Measurements from ENCODE around the gene CBX6. TPM values are rescaled to one million over a fixed set of nuclear protein-coding genes. Genes with fewer than 3 reads are reported as not detected.
A peak's percentile ranks its signal among the peaks of the same experiment; 100 is the strongest.

The CBX6 gene
- total RNA-seq, 2 experiments from 2014 or later = 66.0 to 66.4 TPM

GRCh38 chr22:38882972-38883622, 11.1 kb upstream of the CBX6 start:
- no peak for ATAC-seq (ENCODE audit: low read depth)
- H3K4me3 Mint-ChIP-seq = no peak overlapping the region
- POLR2A ChIA-PET = no interaction called here
- no peak for DNase-seq
- H3K4me1 Mint-ChIP-seq = peaks cover 5% of the 10 kb centered on the region
- H3K9me3 Mint-ChIP-seq = no peaks in the 10 kb centered on the region
- peaks cover 13% of the 10 kb centered on the region for H3K27me3 Mint-ChIP-seq
- no peak overlapping the region for H3K27ac Mint-ChIP-seq
- no peaks in the 10 kb centered on the region for H3K36me3 Mint-ChIP-seq

DNA sequence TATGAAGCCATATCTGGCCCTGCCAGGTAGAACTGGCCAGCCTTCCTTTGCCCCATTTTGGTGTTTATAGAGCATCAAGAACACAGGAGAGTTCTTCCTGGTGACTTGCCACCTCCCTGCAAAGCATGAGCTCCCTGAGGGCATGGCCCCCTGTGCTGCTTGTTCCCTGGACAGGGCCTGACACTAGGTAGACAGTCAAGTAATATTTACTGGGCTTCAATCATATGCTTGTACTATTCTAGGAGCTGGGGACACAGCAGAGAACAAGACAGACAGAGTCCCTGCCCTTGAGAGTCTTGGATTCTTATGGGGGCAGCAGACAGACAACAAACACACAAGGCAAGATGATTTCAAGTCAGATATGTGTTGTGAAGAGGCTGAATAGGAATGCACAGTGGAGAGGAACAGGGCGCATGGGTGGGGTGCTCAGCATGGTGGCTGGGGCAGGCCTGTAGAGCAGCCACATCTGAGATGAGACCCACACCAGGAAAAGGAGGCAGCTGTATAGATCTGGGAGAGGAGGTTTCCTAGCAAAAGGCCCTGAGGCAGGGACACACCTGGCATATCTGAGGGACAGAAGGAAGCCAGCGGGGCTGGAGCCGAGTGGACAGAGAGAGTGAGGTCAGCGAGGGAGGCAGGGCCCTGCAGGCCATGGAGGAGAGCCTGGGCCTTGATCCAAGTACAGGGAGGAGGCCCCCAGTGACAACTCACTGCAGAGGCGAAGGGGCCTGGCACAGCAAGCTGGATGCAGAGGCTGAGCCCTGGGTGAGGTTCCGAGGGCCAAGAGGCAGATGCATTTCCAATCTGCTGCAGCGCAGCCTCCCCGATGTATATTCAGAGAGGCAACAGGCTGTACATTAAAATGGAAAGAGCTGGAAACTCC, 10.2 kb upstream of the CBX6 start:
- ATAC-seq (ENCODE audit: low read depth) (no peak), DNase-seq (no peak)
- Mint-ChIP-seq H3K4me3 (no peak overlapping the region), H3K4me1 (peaks cover 5% of the 10 kb centered on the region), H3K36me3 (no peaks in the 10 kb centered on the region), H3K9me3 (no peaks in the 10 kb centered on the region), H3K27ac (no peak overlapping the region), H3K27me3 (peaks cover 13% of the 10 kb centered on the region)
- POLR2A ChIA-PET = no interaction called here

GRCh38 chr22:38881464-38881871, 9.5 kb upstream of the CBX6 start:
- Mint-ChIP-seq H3K36me3 (no peaks in the 10 kb centered on the region), H3K27ac (no peak overlapping the region), H3K4me3 (no peak overlapping the region), H3K4me1 (peaks cover 5% of the 10 kb centered on the region), H3K9me3 (no peaks in the 10 kb centered on the region), H3K27me3 (peaks cover 15% of the 10 kb centered on the region)
- DNase-seq (no peak), ATAC-seq (ENCODE audit: low read depth) (no peak)
- POLR2A ChIA-PET = no interaction called here

- POLR2A ChIA-PET = interaction anchor here (1.1 kb wide), 1 partner anchor 10 kb away, joined by 3 read pairs; no protein-coding TSS in a partner anchor
- H3K9me3 Mint-ChIP-seq = no peaks in the 10 kb centered on the region
- H3K27ac Mint-ChIP-seq = no peak overlapping the region
- ATAC-seq (ENCODE audit: low read depth) (no peak), DNase-seq (no peak)
- H3K27me3 Mint-ChIP-seq = peaks cover 17% of the 10 kb centered on the region
- H3K4me1 Mint-ChIP-seq = peaks cover 7% of the 10 kb centered on the region
- H3K36me3 Mint-ChIP-seq = no peaks in the 10 kb centered on the region
- no peak overlapping the region for H3K4me3 Mint-ChIP-seq
These were observed 7.9 kb upstream of the CBX6 start for GRCh38 chr22:38879961-38880360.

DNA sequence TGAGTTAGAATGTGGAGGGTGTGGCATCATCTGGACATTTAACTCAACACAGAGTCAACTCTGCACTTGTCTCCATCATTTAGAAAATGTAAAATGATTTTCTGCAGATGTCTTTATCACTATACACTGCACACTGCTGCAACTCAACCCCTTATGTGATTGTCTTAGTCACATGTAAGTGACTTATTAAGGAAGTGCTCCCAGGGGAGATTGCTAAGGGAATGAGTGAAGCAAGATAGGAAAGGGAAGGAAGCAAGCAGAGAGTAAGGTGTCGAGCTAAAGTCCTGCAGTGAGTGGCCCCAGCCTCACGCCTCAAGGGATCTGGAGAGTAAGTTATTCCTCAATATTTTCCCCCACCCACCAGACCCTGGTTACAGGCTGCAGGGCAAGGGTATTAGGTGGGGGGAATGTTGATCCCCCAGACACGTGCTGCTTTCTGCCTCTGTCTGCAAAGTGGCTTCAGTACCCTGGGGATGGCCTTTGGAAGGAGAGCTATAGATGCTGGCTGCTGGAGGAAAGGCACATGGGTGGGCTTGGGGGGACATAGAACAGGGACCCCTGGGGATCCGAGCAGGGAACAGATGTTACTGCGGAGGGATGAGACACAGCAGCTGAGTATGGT, 7.2 kb upstream of the CBX6 start:
- POLR2A ChIA-PET = interaction anchor here (1.1 kb wide), 1 partner anchor 9 kb away, joined by 3 read pairs; no protein-coding TSS in a partner anchor
- Mint-ChIP-seq H3K4me3 (no peak overlapping the region), H3K4me1 (peaks cover 8% of the 10 kb centered on the region), H3K9me3 (no peaks in the 10 kb centered on the region), H3K27ac (no peak overlapping the region), H3K27me3 (peaks cover 20% of the 10 kb centered on the region), H3K36me3 (no peaks in the 10 kb centered on the region)
- DNase-seq = no peak
- no peak for ATAC-seq (ENCODE audit: low read depth)

DNA sequence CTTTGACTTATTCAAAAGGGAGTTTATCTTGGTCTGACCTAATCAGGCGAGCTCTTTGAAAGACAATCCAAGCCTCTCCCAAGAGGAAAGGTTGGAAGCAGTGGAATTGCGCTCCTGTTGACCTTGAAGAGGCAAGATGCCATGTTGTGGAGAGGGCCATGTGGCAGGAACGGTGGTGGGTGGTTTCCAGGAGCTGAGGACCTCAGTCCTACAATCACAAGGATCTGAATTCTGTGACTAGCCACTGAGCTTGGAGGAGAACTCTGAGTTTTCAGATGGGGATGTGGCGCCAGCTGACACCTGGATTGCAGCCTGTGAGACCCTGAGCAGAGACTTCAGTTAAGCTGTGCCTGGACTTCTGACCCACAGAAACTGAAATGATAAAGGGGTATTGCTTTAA, 6.0 kb upstream of the CBX6 start:
- ATAC-seq (ENCODE audit: low read depth) = no peak
- Mint-ChIP-seq H3K27ac (no peak overlapping the region), H3K9me3 (no peaks in the 10 kb centered on the region), H3K4me1 (peaks cover 18% of the 10 kb centered on the region), H3K36me3 (no peaks in the 10 kb centered on the region), H3K4me3 (no peak overlapping the region), H3K27me3 (peaks cover 29% of the 10 kb centered on the region)
- POLR2A ChIA-PET = no interaction called here
- no peak for DNase-seq

DNA sequence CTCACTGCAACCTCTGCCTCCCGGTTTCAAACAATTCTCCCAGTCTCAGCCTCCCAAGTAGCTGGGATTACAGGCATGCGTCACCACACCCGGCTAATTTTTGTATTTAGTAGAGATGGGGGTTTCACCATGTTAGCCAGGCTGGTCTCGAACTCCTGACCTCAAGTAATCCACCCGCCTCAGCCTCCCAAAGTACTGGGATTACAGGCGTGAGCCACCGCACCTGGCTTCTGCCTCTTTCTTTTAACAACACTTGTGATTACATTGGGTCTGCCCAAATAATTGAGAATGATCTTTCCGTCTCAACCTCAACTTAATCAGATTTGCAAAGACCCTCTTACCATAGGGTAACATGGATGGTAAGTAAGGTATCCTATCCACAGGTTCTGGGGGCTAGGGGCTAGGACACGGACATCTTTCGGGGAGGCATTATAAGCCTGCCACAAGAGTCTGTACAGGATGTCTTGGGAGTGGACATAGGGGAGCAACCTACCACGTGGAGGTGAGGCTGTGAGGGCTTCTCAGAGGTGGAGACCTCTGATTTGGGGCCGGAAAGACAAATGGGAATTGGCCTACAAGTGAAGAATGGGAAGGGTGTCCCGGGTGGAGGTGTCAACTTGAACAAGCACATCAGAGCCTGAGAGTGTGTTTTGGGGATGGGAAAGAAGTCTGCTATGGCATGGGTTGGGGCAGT, 2.7 kb upstream of the CBX6 start:
- POLR2A ChIA-PET = no interaction called here

DNA sequence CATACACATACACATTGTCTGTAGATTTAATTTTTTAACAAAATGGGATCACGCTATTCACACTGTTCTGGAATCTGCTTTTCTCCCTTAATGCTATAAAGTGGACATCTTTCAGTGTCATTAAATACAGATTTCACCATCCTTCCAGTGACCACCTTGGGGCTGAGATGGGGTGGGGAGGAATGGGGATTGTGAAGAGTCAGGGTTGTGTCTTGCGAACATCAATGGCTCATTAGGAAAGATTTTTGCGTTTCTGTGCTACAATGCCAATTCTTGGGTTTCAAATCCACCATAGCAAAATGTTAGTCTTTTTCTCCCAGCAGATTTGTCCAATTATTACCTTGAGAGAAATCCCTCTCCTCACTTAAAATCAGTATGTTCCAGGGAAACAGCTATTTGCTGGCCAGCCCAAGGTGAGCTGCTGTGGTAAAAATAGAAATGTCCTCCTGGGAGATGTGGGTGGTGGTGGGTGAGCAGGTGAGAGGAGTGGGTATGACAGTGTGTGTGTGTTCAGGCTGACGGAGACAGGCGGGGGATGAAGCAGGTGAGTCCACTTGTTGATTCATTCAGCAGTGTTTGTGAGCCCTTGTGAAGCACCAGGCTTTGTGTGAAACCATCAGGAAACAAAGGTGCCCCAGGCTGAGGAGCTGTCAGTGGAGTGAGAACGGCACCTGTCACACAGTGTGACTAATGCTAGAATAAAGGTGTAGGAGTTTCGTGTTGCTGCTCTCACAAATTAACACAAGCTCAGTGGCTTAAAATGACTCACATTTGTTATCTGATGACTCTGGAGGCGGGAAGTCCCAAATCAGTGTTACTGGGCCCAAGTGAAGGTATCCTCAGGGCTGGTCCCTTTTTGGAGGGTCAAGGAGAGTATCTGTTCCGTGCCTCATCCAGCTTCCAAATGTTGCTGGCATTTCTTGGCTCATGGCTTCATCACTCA, 1.7 kb upstream of the CBX6 start:
- peak overlapping the region; percentile 90 for H3K4me3 Mint-ChIP-seq
- no peak for ATAC-seq (ENCODE audit: low read depth)
- POLR2A ChIA-PET = interaction anchor here (0.7 kb wide), 1 partner anchor 446 kb away, joined by 4 read pairs; no protein-coding TSS in a partner anchor

More for the DNA sequence above, 2.7 kb upstream of the CBX6 start:
- no peak for ATAC-seq (ENCODE audit: low read depth)
- no peak for DNase-seq
- H3K4me3 Mint-ChIP-seq = no peak overlapping the region
- peaks cover 24% of the 10 kb centered on the region for H3K27me3 Mint-ChIP-seq
- H3K36me3 Mint-ChIP-seq = peaks cover 1% of the 10 kb centered on the region
- no peaks in the 10 kb centered on the region for H3K9me3 Mint-ChIP-seq
- peaks cover 28% of the 10 kb centered on the region for H3K4me1 Mint-ChIP-seq
- no peak overlapping the region for H3K27ac Mint-ChIP-seq

DNA sequence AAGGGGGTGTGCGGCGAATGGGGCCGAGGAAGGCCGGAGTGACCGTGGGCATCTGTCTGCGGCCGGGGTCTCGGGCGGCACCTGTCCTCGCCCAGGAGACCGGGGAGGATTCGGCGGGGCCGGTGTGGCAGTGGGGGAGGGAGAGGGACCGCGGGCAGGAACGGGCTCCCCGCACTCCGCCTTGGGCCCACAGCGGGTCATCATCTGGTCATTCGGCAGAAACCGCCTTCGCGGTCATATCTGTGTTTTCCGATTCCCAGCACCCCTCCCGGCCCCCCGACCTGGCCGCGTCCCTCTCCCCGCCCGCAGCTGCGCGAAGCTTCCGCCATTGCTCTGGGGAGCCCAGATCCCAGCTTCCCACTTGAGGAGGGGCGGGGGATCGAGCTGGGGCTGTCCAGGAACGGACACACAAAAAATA, 824 bp upstream of the CBX6 start:
- POLR2A ChIA-PET = interaction anchor here (0.5 to 2.1 kb wide), 2 partner anchors 69 to 112 kb away, joined by 6 to 7 read pairs; no protein-coding TSS in a partner anchor
- peaks cover 34% of the 10 kb centered on the region for H3K4me1 Mint-ChIP-seq
- H3K36me3 Mint-ChIP-seq = peaks cover 1% of the 10 kb centered on the region
- no peaks in the 10 kb centered on the region for H3K9me3 Mint-ChIP-seq
- peak overlapping the region; percentile 90 for H3K4me3 Mint-ChIP-seq
- peak overlapping the region; percentile 82 for H3K27ac Mint-ChIP-seq
- no peak for ATAC-seq (ENCODE audit: low read depth)
- H3K27me3 Mint-ChIP-seq = peaks cover 20% of the 10 kb centered on the region
- peak; percentile 55 for DNase-seq

More for the DNA sequence above, 1.7 kb upstream of the CBX6 start:
- H3K27me3 Mint-ChIP-seq = peaks cover 20% of the 10 kb centered on the region
- H3K27ac Mint-ChIP-seq = no peak overlapping the region
- no peak for DNase-seq
- peaks cover 1% of the 10 kb centered on the region for H3K36me3 Mint-ChIP-seq
- no peaks in the 10 kb centered on the region for H3K9me3 Mint-ChIP-seq
- peaks cover 31% of the 10 kb centered on the region for H3K4me1 Mint-ChIP-seq

GRCh38 chr22:38871360-38872171, 450 bp downstream of the CBX6 start:
- H3K36me3 Mint-ChIP-seq = peaks cover 1% of the 10 kb centered on the region
- peak; percentile 11 for ATAC-seq (ENCODE audit: low read depth)

DNA sequence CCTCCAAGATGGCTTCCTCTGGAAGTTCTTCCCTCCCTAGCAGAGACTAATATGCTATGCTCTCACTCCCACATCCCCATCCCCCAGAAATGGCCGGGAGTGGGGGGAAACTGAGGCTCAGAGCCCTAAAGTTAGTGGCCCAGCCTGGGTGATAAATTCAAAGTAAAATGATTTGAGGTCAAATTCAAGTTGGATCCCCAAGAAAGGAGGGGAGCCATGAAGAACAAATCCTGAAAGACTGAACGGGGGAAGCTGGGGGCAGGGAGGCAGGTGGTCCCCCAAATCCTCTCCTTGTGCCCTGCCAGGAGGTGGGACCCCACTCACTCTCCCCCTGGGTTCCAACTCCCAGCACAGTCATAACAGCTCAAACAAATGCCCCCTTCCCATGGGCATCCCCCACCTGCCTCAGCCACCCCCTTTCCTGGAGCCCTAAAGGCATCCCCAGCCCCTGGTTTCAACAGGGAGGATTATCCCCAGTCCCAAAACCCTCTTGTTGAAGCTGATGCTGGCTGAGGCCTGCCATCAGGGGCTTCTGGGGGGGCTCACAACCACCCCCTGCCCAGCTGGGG, 1.1 kb downstream of the CBX6 start:
- H3K4me1 Mint-ChIP-seq = peaks cover 34% of the 10 kb centered on the region
- no peak for ATAC-seq (ENCODE audit: low read depth)
- peaks cover 14% of the 10 kb centered on the region for H3K27me3 Mint-ChIP-seq
- peak overlapping the region; percentile 88 for H3K27ac Mint-ChIP-seq
- no peaks in the 10 kb centered on the region for H3K9me3 Mint-ChIP-seq
- H3K36me3 Mint-ChIP-seq = peaks cover 1% of the 10 kb centered on the region
- DNase-seq = no peak
- POLR2A ChIA-PET = interaction anchor here (0.7 to 4.1 kb wide), 11 partner anchors 9 to 448 kb away, joined by 3 to 32 read pairs (median 4); partner anchors contain the start of genes APOBEC3B, CBX7 and RPL3
- H3K4me3 Mint-ChIP-seq = peak overlapping the region; percentile 90

More at GRCh38 chr22:38871360-38872171, 450 bp downstream of the CBX6 start:
- Mint-ChIP-seq H3K4me3 (peak overlapping the region; percentile 90), H3K27me3 (peaks cover 17% of the 10 kb centered on the region), H3K27ac (peak overlapping the region; percentile 88), H3K9me3 (no peaks in the 10 kb centered on the region), H3K4me1 (peaks cover 34% of the 10 kb centered on the region)
- POLR2A ChIA-PET = interaction anchor here (0.5 to 4.1 kb wide), 11 partner anchors 10 to 641 kb away, joined by 3 to 32 read pairs (median 4); partner anchors contain the start of genes APOBEC3B and RPL3
- peak; percentile 70 for DNase-seq
